GM18499 (cell line): ENCODE measurements around the gene SCGB3A1.

Source experiments
- ATAC-seq: cut with Tn5 transposase; IDR thresholded peaks from one replicate; pipeline ENCODE4 v1.9.1; 2021; ENCODE audit warnings: moderate number of reproducible peaks; ENCODE audit not compliant: insufficient read depth, unreplicated experiment

The SCGB3A1 gene

DNA sequence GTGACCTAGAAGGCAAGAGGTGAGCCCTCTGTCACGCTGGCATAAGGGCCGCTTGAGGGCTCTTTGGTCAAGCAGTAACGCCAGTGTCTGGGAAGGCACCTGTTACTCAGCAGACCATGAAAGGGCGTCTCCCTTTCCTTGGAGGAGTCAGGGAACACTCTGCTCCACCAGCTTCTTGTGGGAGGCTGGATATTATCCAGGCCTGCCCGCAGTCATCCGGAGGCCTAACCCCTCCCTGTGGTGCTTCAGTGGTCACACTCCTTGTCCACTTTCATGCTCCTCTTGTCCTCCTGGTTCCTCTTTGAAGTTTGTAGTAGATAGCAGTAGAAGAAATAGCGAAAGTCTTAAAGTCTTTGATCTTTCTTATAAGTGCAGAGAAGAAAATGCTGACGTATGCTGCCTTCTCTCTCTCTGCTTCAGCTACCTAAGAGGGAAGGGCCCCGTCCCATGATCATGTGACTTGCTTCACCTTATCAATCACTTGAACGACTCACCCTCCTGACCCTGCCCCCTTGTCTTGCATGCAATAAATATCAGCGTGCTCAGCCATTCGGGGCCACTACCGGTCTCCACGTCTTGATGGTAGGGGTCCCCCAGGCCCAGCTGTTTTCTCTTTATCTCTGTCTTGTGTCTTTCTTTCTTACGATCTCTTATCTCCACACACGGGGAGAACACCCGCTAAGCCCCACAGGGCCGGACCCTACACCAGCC, 16.7 kb upstream of the SCGB3A1 start:
- no peak for ATAC-seq

GRCh38 chr5:180606215-180606785, 15.0 kb upstream of the SCGB3A1 start:
- ATAC-seq = no peak

DNA sequence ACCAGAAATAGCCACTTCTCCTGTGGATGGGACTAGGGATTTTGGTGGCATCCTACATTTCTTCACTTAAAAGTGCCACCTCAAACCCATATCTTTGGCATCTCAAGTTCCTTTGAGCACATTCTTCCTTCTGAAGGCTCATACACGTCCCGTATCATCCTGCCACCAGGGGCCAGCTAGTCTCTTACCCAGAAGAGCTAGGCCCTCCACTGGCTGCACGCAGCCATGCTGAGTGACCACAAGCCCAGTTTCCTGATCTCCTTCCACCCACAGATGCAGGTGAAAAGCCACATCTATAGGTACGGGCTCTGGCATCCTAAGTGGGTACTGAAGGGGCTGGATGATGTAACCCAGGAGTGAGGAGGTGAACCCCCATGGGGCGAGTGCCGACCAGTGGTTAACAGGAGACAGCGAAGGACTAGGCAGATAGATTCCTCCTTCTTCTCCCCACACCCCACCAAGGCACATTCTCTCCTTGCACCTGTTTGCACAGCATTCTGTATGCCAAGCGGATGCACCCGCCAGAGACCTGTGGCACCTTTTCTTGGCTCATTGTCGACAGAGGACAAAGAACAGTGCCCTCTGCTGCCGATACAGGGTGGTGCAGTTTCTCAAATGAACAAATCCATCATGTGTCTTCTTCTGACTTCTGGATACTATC, 14.4 kb upstream of the SCGB3A1 start:
- ATAC-seq = no peak

DNA sequence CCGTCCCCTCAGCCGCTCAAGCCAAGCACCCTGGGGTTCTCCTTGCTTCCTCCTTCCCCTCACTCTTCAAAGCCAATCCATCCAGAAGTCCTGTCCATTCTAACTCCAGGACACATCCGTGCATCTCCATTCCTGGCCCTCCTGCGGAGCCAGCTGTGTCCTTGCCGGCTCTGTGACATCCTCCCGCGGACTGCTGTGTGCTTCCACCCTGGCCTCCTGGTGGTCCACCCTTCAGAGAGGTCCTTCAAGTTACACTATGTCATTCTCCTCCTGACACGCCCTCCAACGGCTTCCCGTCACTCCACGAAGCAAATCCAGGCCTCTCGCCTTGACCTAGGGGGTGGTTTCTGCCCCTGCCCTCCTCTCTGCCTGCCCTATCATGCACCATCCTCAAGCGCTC, 13.0 kb upstream of the SCGB3A1 start:
- no peak for ATAC-seq

- no peak for ATAC-seq
Measured at GRCh38 chr5:180603076-180603594, 11.8 kb upstream of the SCGB3A1 start.

DNA sequence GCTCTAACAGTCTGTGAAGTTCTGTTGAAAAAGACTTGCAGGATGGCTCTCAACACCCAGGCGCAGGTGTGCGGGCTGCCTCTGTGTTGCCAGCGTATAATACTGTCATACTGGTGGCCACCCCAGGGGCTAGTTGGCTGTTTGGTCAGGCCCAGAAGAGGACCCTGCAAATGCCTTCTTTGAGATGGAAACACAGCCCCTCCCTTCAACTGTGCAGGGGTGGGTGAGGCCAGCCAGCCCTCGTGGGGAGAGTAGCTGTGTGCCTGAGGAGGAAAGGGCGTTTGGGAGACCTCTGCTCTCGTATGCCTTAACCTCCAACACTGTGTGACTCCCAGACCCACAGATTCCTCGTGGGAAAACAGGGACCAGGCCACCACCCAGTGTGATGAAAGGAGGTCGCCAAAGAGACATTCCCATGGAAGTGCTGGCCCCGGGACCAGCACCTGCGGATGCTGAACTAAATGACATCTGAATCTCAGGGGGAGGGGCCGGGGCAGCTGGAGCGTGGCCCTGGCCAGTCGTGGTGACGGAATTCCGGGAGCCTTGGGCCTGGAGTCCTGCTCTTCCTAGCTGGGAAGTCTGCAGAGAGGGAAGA, 11.3 kb upstream of the SCGB3A1 start:
- no peak for ATAC-seq

DNA sequence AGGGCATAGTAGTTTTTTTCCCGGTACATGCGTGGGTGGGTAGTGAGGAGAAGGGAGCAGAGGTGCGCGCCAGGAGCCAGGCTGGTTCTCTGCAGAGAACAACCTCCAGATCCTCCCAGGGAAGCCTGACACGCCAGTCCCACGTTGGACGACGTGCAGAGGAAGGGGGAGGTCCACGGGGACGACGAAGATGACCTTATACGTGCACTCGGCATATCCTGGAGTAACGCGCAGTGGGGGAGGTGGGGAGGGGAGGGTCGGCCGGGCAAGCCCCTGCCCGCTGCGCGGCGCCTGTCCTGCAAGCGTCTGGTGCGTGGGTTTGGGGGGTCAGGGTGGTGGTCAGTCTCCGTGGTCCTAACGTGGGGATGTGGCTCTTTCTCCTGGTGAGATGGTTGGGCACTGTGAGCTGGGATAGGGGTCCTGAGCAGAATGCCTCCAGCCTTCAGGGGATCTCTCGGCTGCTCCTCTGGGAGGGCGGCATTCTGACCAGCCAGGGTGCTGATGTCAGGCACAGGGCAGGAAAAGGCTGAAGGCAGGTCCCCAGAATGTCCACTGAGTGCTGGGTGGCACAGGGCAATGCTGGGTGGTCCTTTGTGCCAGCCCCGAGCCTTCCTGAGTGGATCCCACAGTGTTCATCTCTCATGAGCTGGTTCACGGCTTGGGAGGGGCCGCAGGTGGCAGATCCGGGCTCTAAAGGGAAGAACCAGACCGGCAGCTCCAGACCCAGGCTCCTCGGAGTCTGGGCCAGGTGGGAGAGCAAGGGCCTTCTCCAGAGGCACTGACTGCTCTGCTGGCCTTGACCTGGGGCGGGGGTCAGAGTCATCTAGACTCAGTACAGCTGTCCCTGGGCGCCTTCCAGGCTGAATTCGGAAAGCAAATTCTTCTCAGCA, 10.5 kb upstream of the SCGB3A1 start:
- no peak for ATAC-seq

GRCh38 chr5:180600554-180601041, 9.3 kb upstream of the SCGB3A1 start:
- ATAC-seq = no peak

GRCh38 chr5:180599981-180600553, 8.8 kb upstream of the SCGB3A1 start:
- ATAC-seq = no peak

DNA sequence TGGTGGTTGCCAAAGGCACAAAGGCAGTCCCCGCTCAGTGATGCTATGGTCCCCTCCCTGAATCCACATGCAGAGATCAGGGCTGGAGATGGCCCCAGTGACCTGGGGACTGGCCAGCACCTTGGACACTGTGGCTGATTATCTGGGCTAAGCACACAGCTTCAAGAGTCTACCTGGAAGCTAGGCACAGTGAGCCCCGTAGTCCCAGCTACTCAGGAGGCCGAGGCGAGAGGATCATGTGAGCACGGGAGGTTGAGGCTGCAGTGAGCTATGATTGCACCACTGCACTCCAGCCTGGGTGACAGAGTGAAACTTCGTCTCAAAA, 8.3 kb upstream of the SCGB3A1 start:
- no peak for ATAC-seq

GRCh38 chr5:180598797-180599589, 7.7 kb upstream of the SCGB3A1 start:
- ATAC-seq = no peak

DNA sequence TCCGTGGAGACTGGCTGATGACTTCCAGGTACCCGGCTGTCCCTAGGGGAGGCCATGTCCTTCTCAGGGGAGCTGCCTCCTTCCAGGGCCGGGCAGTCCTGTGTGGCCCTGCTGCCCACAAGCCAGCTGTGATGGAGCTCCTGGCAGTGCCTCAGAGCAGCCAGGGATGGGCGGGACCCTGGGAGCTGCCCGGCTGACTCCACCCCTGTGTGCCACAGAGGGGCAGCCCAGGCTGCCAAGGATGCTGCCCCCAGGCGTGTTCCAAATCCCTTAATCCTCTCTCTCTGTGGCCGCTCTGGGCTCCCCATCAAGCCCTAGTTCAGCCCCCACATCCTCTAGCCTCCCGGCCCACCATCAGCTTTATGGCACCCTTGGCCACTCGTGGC, 7.0 kb upstream of the SCGB3A1 start:
- ATAC-seq = no peak

DNA sequence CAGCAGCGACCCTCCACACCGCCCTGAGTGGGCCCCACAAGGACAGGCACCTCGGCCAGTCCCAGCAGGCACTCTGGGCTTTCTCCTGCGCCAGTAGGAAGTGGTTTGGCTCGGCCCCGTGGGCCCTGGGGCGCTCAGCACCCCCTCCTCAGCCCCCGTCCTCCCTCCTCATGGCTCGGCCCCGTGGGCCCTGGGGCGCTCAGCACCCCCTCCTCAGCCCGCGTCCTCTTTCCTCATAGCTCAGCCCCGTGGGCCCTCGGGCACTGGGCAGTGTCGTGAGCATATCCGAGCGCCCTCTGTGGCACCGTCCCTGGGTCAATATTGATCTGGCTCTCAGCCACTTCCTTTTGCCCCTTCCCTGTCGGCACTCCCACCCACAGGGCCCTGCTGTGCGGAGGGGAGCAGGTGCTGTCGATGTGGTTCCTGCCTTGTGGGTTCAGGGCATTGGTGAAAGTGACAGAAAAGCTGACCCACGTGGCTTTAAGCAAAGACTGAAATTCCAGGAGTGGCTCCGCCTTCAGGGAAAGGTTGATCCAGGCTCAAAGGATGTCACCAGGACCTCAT, 5.5 kb upstream of the SCGB3A1 start:
- no peak for ATAC-seq

DNA sequence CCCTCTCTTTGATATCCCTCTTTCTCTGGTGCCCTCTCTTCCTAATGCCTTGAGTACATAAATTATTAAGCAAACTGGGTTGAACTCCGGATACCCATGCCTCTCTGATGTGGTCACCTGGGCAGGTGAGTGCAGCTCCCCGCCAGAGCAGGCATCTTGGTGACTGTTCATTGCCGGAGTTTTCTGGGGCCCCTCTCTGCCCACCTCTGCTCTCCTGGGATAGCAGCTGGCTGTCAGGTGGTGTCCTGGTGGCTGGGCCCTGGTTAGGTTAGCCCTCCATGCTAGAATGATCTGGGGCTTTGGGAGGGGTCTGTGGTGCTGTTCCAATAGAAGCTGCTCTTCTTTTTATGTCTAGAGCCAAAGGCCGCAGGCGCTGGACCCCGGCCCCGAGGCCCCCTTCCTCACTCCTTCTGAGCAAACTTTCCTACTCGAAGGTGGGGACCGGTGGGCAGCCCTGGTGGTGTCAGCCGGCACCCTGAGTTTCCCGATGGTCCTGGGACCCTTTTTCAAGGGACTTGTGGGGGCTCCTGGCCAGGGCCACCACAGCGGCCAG, 4.9 kb upstream of the SCGB3A1 start:
- no peak for ATAC-seq

DNA sequence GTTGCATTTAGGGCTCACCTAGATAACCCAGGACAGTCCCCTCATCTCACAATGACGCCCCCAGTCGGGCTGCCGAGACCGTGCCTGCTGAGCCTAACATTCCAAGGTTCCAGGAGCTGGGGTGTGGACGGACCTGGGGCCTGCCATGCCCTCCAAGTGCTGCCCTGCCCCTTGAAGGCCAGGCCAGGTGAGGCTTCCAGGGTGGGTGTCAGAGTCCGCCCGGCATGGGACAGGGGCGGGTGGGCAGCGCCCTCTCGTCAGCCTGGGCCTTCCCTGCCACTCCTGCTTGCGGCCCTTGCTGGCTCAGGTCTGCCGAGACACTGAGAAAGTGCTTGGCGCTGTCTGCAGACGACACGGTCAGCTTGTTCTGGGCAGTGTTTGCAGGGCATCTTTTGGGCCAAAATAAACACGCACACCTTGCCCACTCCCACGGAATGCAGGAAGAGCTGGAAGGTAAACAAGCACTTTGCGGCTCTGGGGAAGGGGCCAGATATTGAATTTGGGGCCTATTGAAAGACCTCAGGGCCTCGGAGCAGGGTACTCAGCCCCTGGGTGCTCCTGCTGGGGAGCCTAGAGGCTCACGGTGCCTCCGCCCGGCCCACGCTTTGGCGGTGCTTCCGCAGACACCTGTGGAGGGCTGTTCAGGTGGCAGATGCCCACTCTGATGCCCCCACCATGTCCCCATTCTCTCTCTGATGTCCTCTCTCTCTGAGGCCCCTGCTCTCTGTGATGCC, 4.2 kb upstream of the SCGB3A1 start:
- no peak for ATAC-seq

DNA sequence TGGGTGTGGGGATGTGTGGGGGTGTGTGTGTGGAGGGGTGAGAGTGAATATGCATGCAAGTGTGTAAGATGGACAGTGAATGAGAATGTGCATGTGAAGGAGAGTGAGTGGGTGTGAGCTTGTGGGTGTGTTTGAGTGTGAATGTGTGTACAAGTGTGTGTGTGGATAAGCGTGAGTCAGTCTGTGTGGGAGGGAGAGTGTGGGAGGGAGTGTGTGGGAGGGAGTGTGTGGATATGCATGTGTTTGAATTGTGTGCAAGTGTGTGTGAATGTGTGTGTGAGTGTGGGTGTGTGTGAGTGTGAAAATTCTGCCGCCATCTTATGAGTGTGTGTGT, 3.7 kb upstream of the SCGB3A1 start:
- no peak for ATAC-seq

DNA sequence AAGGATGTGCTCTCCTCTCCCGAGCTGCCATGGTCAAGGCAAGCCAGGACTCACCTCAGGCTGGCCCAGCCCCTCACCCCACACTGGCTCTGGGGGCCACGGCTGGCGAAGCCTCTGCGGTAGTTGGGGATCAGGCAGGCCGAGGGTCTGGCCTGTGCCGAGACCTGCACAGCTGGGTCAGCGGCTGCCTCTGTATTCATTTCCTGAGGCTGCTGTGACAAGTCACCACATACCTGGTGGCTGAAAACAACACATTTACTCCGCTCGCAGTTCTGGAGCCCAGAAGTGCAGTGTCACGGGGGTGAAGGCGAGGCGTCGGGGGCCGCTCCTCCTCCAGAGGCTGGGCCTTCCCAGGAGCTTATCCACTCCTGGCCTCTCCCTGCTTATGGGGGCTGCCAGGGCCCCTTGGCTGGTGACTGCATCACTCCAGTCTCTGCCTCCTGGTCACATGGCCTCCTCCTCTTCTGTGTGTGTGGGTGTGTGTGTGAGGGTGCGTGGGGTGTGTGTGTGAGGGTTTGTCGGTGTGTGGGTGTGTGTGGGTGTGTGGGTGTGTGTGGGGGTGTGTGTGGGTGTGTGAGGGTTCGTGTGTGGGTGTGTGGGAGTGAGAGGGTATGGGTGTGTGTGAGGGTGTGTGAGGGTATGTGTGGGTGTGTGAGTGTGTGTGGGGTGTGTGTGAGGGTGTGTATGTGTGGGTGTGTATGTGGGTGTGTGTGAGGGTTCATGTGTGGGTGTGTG, 3.2 kb upstream of the SCGB3A1 start:
- no peak for ATAC-seq
